H9 (cell line): ENCODE data around the gene USP28. TPM values are rescaled to one million over a fixed set of nuclear protein-coding genes. Genes with fewer than 3 reads are reported as not detected.
A peak's percentile ranks its signal among the peaks of the same experiment; 100 is the strongest.

Experiments used
- DNase-seq: peaks from one replicate; pipeline ENCODE4 v3.0.0-alpha.2; 2017
- H2AFZ ChIP-seq: one replicate; pipeline ENCODE4 v1.6.1; 2013; ENCODE audit warnings: mild to moderate bottlenecking, low read length, control low read depth, moderate library complexity
- H2AK5ac ChIP-seq: 2 replicates; pipeline ENCODE4 v1.6.1; 2013; ENCODE audit warnings: low read length, control low read depth, mixed read lengths; ENCODE audit not compliant: insufficient read length
- H2BK120ac ChIP-seq: one replicate; pipeline ENCODE4 v1.6.1; 2013; ENCODE audit warnings: low read depth, mild to moderate bottlenecking, low read length, control low read depth, inconsistent platforms; ENCODE audit not compliant: poor library complexity, severe bottlenecking
- H2BK12ac ChIP-seq: 2 replicates; pipeline ENCODE4 v1.6.1; 2013; ENCODE audit warnings: low read length, control low read depth, mixed read lengths, low read depth; ENCODE audit not compliant: insufficient read length
- H2BK15ac ChIP-seq: 2 replicates; pipeline ENCODE4 v1.6.1; 2013; ENCODE audit warnings: low read depth, low read length, control low read depth
- H2BK20ac ChIP-seq: one replicate; pipeline ENCODE4 v1.6.1; 2013; ENCODE audit warnings: low read depth, mild to moderate bottlenecking, low read length, control low read depth, inconsistent platforms; ENCODE audit not compliant: poor library complexity, severe bottlenecking
- H2BK5ac ChIP-seq: 2 replicates; pipeline ENCODE4 v1.6.1; 2013; ENCODE audit warnings: low read length, control low read depth, mixed read lengths; ENCODE audit not compliant: insufficient read length
- H3K14ac ChIP-seq: 2 replicates; pipeline ENCODE4 v1.6.1; 2013; ENCODE audit warnings: low read length, control low read depth; ENCODE audit not compliant: insufficient read depth
- H3K18ac ChIP-seq: 2 replicates; pipeline ENCODE4 v1.6.1; 2013; ENCODE audit warnings: low read depth, mild to moderate bottlenecking, mixed read lengths, low read length, control low read depth; ENCODE audit not compliant: insufficient read length
- H3K23ac ChIP-seq: 2 replicates; pipeline ENCODE4 v1.6.1; 2013; ENCODE audit warnings: low read length, control low read depth, mixed read lengths, low read depth; ENCODE audit not compliant: insufficient read length
- H3K23me2 ChIP-seq: 2 replicates; pipeline ENCODE4 v1.6.1; 2013; ENCODE audit warnings: low read depth, mild to moderate bottlenecking, mixed read lengths, low read length, control low read depth; ENCODE audit not compliant: insufficient read length, poor library complexity, severe bottlenecking
- H3K27ac ChIP-seq: 2 replicates; pipeline ENCODE4 v1.5.1; 2013; ENCODE audit warnings: low read length, control low read depth, mixed read lengths, low read depth; ENCODE audit not compliant: insufficient read length
- H3K27me3 ChIP-seq: 2 replicates; pipeline ENCODE4 v1.6.1; 2013; ENCODE audit warnings: low read length, control low read depth, inconsistent platforms; ENCODE audit not compliant: insufficient read depth
- H3K4ac ChIP-seq: 2 replicates; pipeline ENCODE4 v1.6.1; 2013; ENCODE audit warnings: low read depth, mild to moderate bottlenecking, control low read depth, inconsistent platforms, low read length, moderate library complexity
- H3K4me1 ChIP-seq: 2 replicates; pipeline ENCODE4 v1.6.1; 2013; ENCODE audit warnings: low read length, control low read depth, inconsistent platforms; ENCODE audit not compliant: insufficient read depth
- H3K4me2 ChIP-seq: 2 replicates; pipeline ENCODE4 v1.6.1; 2013; ENCODE audit warnings: low read length, control low read depth, mixed read lengths; ENCODE audit not compliant: insufficient read length, insufficient read depth
- H3K56ac ChIP-seq: 2 replicates; pipeline ENCODE4 v1.6.1; 2013; ENCODE audit warnings: low read depth, mild to moderate bottlenecking, mixed read lengths, low read length, control low read depth; ENCODE audit not compliant: insufficient read length
- H3K79me1 ChIP-seq: 2 replicates; pipeline ENCODE4 v1.6.1; 2013; ENCODE audit warnings: low read depth, mild to moderate bottlenecking, moderate library complexity, low read length, control low read depth, inconsistent platforms; ENCODE audit not compliant: insufficient read depth, poor library complexity, severe bottlenecking
- H3K79me2 ChIP-seq: 2 replicates; pipeline ENCODE4 v1.6.1; 2013; ENCODE audit warnings: low read length, control low read depth, inconsistent platforms; ENCODE audit not compliant: insufficient read depth
- H3K9ac ChIP-seq: 2 replicates; pipeline ENCODE4 v1.6.1; 2013; ENCODE audit warnings: low read length, control low read depth, mixed read lengths; ENCODE audit not compliant: insufficient read length; ENCODE audit errors: extremely low read depth
- H3K9me3 ChIP-seq: one replicate; pipeline ENCODE4 v1.6.1; 2013; ENCODE audit warnings: low read depth, low read length, inconsistent platforms; ENCODE audit not compliant: control insufficient read depth
- H3T11ph ChIP-seq: one replicate; pipeline ENCODE4 v1.6.1; 2013; ENCODE audit warnings: mild to moderate bottlenecking, low read length, control low read depth, inconsistent platforms
- H4K20me1 ChIP-seq: one replicate; pipeline ENCODE4 v1.6.1; 2013; ENCODE audit not compliant: control insufficient read depth, insufficient read length, insufficient read depth
- H4K5ac ChIP-seq: 2 replicates; pipeline ENCODE4 v1.6.1; 2013; ENCODE audit warnings: low read depth, mild to moderate bottlenecking, mixed read lengths, low read length, control low read depth; ENCODE audit not compliant: insufficient read length
- H4K8ac ChIP-seq: replicated peaks from 2 replicates; pipeline ENCODE4 v1.6.1; 2013; ENCODE audit warnings: low read length, control low read depth, mixed read lengths, low read depth; ENCODE audit not compliant: insufficient read length
- H4K91ac ChIP-seq: 2 replicates; pipeline ENCODE4 v1.6.1; 2013; ENCODE audit warnings: low read depth, mild to moderate bottlenecking, moderate library complexity, mixed read lengths, low read length, control low read depth; ENCODE audit not compliant: insufficient read length
- H3K27ac Mint-ChIP-seq, 3 experiments: 2 replicates in 2 of 3; 3 replicates in 1 of 3; pipeline ENCODE4 v1.8.0; 2020 to 2021; ENCODE audit warnings: mixed read lengths in 3 of 3, mild to moderate bottlenecking in 1 of 3, moderate library complexity in 1 of 3
- H3K27me3 Mint-ChIP-seq: 2 replicates; pipeline ENCODE4 v1.8.0; 2021; ENCODE audit warnings: low read depth, mild to moderate bottlenecking, moderate library complexity, mixed read lengths
- H3K36me3 Mint-ChIP-seq, 3 experiments: 2 replicates in 2 of 3; 3 replicates in 1 of 3; pipeline ENCODE4 v1.8.0; 2020 to 2021; ENCODE audit warnings: low read depth in 3 of 3, mixed read lengths in 3 of 3; ENCODE audit not compliant: insufficient read depth in 1 of 3
- H3K4me1 Mint-ChIP-seq, 2 experiments: 2 replicates each; pipeline ENCODE4 v1.8.0; 2020; ENCODE audit warnings: mixed read lengths in 2 of 2
- H3K4me3 Mint-ChIP-seq, 2 experiments: 2 replicates in 1 of 2; 3 replicates in 1 of 2; pipeline ENCODE4 v1.8.0; 2020 to 2021; ENCODE audit warnings: mild to moderate bottlenecking in 2 of 2, mixed read lengths in 2 of 2, moderate library complexity in 1 of 2
- H3K9me3 Mint-ChIP-seq, 2 experiments: 2 replicates in 1 of 2; 3 replicates in 1 of 2; pipeline ENCODE4 v1.8.0; 2020; ENCODE audit warnings: mild to moderate bottlenecking in 2 of 2, mixed read lengths in 2 of 2, moderate library complexity in 1 of 2
- WGBS: extraction: QIAGEN DNeasy Blood & Tissue Kit; methylation state at CpG from one replicate; pipeline ENCODE4 v1.1.7; 2013; ENCODE audit warnings: missing lambda C conversion rate, low lambda C conversion rate, mixed read lengths; ENCODE audit not compliant: insufficient read length; ENCODE audit errors: extremely low coverage; 5-methylcytosine and 5-hydroxymethylcytosine counted together
- total RNA-seq: library from RNA; stranded (reverse); gene quantifications from 2 replicates; pipeline ENCODE4 v1.2.1, GENCODE V29; 2021
- TF ChIP-seq, protein P1 (sequence below): fragments of 200-600 bp; sonication (generic); conservative IDR thresholded peaks from 3 replicates; pipeline ENCODE4 v1.8.0; 2021; ENCODE audit warnings: antibody characterized with exemption, mild to moderate bottlenecking

The USP28 gene
- total RNA-seq, 1 experiment from 2014 or later = 107 TPM

- no peak overlapping the region for H3T11ph ChIP-seq
- no peak overlapping the region for H4K91ac ChIP-seq
- Mint-ChIP-seq H3K4me1 (peaks cover 9% of the 10 kb centered on the region in 2 experiments; a peak in 3 of 4 replicates), H3K36me3 (peaks cover 25 to 57% (median 39%) of the 10 kb centered on the region in 3 experiments), H3K27ac (peak overlapping the region in 2 of 3 experiments; percentile 1 to 9; a peak in 1 of 7 replicates), H3K27me3 (no peaks in the 10 kb centered on the region), H3K9me3 (no peaks in the 10 kb centered on the region), H3K4me3 (no peak overlapping the region)
- H4K20me1 ChIP-seq = no peaks in the 10 kb centered on the region
- no peak overlapping the region for H3K18ac ChIP-seq
- H3K79me1 ChIP-seq = peaks cover 11% of the 10 kb centered on the region
- H3K4me2 ChIP-seq = no peak overlapping the region
- H3K4ac ChIP-seq = no peak overlapping the region
- no peak overlapping the region for H2AFZ ChIP-seq
- no peaks in the 10 kb centered on the region for H3K27me3 ChIP-seq
- H3K9me3 ChIP-seq = no peaks in the 10 kb centered on the region
- no peak overlapping the region for H3K14ac ChIP-seq
- H3K23ac ChIP-seq = no peak overlapping the region
- no peak for DNase-seq
- H3K23me2 ChIP-seq = no peaks in the 10 kb centered on the region
- peaks cover 8% of the 10 kb centered on the region; the same call in 1 of the 2 replicates for H3K79me2 ChIP-seq
- WGBS = no CpG with 5 or more reads among the region's 1 CpG
- H4K8ac ChIP-seq = no peak overlapping the region
- no peak overlapping the region for H3K9ac ChIP-seq
- H3K27ac ChIP-seq = no peak overlapping the region
- no peak overlapping the region for H2BK5ac ChIP-seq
- H3K4me1 ChIP-seq = no peaks in the 10 kb centered on the region; the same call in 1 of the 2 replicates
- TF ChIP-seq, protein P1, sequence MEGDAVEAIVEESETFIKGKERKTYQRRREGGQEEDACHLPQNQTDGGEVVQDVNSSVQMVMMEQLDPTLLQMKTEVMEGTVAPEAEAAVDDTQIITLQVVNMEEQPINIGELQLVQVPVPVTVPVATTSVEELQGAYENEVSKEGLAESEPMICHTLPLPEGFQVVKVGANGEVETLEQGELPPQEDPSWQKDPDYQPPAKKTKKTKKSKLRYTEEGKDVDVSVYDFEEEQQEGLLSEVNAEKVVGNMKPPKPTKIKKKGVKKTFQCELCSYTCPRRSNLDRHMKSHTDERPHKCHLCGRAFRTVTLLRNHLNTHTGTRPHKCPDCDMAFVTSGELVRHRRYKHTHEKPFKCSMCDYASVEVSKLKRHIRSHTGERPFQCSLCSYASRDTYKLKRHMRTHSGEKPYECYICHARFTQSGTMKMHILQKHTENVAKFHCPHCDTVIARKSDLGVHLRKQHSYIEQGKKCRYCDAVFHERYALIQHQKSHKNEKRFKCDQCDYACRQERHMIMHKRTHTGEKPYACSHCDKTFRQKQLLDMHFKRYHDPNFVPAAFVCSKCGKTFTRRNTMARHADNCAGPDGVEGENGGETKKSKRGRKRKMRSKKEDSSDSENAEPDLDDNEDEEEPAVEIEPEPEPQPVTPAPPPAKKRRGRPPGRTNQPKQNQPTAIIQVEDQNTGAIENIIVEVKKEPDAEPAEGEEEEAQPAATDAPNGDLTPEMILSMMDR = no peak
- no peak overlapping the region for H2AK5ac ChIP-seq
- no peak overlapping the region for H2BK20ac ChIP-seq
- no peak overlapping the region for H2BK12ac ChIP-seq
- no peak overlapping the region for H4K5ac ChIP-seq
- H2BK120ac ChIP-seq = no peak overlapping the region
- H2BK15ac ChIP-seq = no peak overlapping the region
- no peak overlapping the region for H3K56ac ChIP-seq
Observed at GRCh38 chr11:113841691-113842090, 33.7 kb downstream of the USP28 start.
